ENCODE results near the gene MEGF9. TPM values are rescaled to one million over a fixed set of nuclear protein-coding genes. Genes with fewer than 3 reads are reported as not detected.

The MEGF9 gene
- total RNA-seq = 10 to 100 TPM in 1 of 4 donors, 1 to 10 TPM in 3; 6.1 to 11.4 (median 8.1) TPM
- 10 to 100 TPM in 1 of 3 donors, 1 to 10 TPM in 2; 2.0 to 12.7 (median 4.5) TPM for polyA plus RNA-seq
- long read RNA-seq, donor 1, partial matches to known transcripts = 0 of 2 reads
- long read RNA-seq, donor 1, other reads (novel, unspliced or antisense) = 2 of 2 reads
- long read RNA-seq, donor 2, partial matches to known transcripts = 0 of 3 reads
- long read RNA-seq, donor 2, other reads (novel, unspliced or antisense) = 3 of 3 reads

DNA sequence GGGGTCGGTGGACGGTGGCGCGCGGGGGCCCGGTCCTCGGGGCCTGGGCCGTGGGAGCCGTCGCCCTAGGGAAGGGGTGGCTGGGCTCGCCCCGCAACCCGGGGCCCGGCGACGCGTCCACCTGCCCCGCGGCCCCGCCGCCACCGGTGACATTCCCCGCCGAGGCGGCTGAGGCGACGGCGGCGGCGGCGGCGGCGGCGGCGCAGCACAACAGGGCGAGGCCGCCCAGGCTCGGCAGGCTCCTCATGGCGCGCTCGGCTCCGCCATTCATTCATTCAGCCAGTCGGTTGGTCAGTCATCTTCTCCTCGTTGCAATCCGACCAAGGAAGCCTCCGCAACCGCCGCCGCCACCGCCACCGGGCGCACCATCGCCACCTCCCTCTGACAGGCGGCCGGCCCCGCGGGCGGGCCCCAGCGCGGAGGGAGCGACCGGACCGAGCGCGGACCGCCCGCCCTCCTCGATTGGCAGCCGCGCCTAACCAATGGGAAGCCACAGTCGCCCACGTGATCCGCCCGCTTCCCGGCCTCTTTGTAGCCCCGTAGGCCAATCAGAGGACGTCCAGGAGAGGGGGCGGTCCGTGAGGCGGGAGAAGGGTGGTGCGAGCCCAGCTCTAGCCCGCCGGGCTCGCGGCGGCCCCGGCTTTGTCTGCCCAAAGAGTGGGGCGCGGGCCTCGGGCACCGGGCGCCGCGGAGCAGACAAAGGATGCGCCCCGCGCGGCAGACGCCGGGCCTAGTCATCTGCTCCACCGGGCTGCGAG, at the start of gene MEGF9:
Gene MEGF9 (minus strand): TSS at position 383 of the 758 bp plus-strand sequence. CDS start 112 bp downstream, at position 271.
- DNase-seq (peak; percentile 98 to 99), ATAC-seq (peak; percentile 96 to 98 (median 98))
- Histone ChIP-seq H3K27ac (peak within 1 kb of the TSS; percentile 75), H3K9me3 (no peaks in the 10 kb centered on the region), H3K4me3 (peak within 1 kb of the TSS; percentile 83), H3K36me3 (ENCODE audit: insufficient read depth in 1 of 2, low read depth in 1 of 2) (no peaks in the 10 kb centered on the region), H3K4me1 (peaks cover 23% of the 10 kb centered on the region), H3K27me3 (ENCODE audit: insufficient read depth in 3 of 3, low read length in 2 of 3) (no peaks in the 10 kb centered on the region)
- intact Hi-C loops (cut with DNase I) = loop anchor here in 1 of 2 donors (10.0 kb wide), 1 partner anchor 89 kb away; no protein-coding TSS in a partner anchor
- TF ChIP-seq, protein P1, sequence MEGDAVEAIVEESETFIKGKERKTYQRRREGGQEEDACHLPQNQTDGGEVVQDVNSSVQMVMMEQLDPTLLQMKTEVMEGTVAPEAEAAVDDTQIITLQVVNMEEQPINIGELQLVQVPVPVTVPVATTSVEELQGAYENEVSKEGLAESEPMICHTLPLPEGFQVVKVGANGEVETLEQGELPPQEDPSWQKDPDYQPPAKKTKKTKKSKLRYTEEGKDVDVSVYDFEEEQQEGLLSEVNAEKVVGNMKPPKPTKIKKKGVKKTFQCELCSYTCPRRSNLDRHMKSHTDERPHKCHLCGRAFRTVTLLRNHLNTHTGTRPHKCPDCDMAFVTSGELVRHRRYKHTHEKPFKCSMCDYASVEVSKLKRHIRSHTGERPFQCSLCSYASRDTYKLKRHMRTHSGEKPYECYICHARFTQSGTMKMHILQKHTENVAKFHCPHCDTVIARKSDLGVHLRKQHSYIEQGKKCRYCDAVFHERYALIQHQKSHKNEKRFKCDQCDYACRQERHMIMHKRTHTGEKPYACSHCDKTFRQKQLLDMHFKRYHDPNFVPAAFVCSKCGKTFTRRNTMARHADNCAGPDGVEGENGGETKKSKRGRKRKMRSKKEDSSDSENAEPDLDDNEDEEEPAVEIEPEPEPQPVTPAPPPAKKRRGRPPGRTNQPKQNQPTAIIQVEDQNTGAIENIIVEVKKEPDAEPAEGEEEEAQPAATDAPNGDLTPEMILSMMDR (IDR thresholded peaks at IDR 0.05) = no peak
- WGBS, 3 donors = 0% methylated on average over 36 to 102 of the region's 102 CpGs

DNA sequence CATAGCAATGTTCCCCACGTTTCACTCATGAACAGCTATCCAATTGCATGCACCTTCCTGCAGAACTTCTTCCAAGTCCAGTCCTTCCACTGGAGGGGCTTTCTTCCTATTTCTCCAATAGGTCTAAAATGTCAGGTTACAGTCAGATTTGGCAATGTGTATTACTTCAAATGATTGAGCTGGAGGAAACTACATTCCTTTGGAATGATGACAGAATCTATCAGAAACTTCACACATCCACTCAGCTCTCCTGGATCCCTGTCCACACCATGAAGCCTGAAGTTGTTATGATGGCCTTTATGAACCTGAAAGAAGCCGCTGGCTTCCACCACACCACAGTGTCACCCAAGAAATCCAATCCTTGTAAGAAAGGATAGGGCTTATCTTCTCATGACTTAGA, 46.7 kb upstream of the MEGF9 start:
- no peaks in the 10 kb centered on the region for H3K27me3 ChIP-seq (ENCODE audit: insufficient read depth in 3 of 3, low read length in 2 of 3)
- WGBS, 3 donors = 63 to 84% (median 70%) methylated on average over 2 of the region's 2 CpGs
- intact Hi-C loops (cut with DNase I) = no loop called here
- H3K27ac ChIP-seq = no peak overlapping the region
- H3K4me1 ChIP-seq = no peaks in the 10 kb centered on the region
- H3K36me3 ChIP-seq (ENCODE audit: insufficient read depth in 1 of 2, low read depth in 1 of 2) = peaks cover 11 to 89% of the 10 kb centered on the region in 2 donors
- DNase-seq = no peak
- no peak overlapping the region for H3K4me3 ChIP-seq
- H3K9me3 ChIP-seq = no peaks in the 10 kb centered on the region
- ATAC-seq = no peak
- TF ChIP-seq, protein P1 (IDR thresholded peaks at IDR 0.05) = no peak

DNA sequence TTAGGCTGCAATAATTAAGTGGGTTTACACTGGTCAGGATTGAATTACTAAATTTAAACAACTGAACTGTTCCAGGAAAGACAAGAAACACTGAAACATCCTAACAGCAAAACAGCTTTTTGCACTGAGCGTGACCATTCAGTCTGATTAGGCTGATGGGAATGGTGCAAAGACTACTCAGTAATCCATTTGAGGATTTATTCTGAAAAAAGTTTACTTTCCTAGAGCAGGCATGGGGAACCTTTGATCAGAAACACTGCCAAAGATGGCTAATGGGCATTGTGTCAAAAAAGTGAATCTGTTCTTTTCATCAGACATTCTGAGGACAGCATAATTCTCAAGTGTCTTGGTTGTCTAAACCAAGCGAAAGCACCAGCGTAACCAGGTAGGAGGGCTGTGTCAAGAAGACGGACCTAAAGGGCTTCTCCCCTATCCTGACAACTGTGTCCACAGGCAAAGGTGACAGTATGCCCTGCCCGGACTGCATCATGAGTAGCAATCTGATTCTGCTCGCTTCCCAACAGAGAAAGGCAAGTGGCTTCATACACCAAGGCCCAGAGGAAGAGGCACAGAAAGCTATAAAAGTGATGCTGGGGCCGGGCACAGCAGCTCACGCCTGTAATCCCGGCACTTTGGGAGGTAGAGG, 45.6 kb upstream of the MEGF9 start:
- TF ChIP-seq, protein P1 (IDR thresholded peaks at IDR 0.05) = no peak
- no peak overlapping the region for H3K27ac ChIP-seq
- peaks cover 3% of the 10 kb centered on the region for H3K4me1 ChIP-seq
- H3K27me3 ChIP-seq (ENCODE audit: insufficient read depth in 3 of 3, low read length in 2 of 3) = no peaks in the 10 kb centered on the region
- intact Hi-C loops (cut with DNase I) = loop anchor here in 1 of 2 donors (5.0 kb wide), 1 partner anchor 297 kb away; no protein-coding TSS in a partner anchor
- ATAC-seq = no peak
- DNase-seq = no peak
- H3K36me3 ChIP-seq (ENCODE audit: insufficient read depth in 1 of 2, low read depth in 1 of 2) = peaks cover 11 to 78% of the 10 kb centered on the region in 2 donors
- H3K4me3 ChIP-seq = no peak overlapping the region
- no peaks in the 10 kb centered on the region for H3K9me3 ChIP-seq
- 94 to 96% (median 95%) methylated on average over 9 of the region's 9 CpGs for WGBS, 3 donors

DNA sequence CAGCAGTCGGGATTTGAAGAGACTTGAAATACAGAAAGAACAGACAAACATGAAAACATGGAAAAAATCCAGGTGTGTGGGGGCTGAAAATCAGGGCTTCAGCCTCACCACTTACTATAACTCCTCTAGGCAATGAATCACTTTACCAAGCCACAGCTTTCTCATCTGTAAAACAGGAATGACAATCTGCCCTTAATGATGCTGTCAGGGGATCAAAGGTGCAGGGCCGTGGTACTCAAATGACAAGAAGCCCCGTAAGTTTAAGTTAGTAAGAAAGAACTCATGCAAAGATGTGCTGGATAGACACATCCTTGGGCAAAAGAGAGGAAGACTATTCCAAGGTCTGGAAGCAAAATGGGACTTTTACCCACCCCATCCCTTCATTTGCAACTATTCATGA, 44.3 kb upstream of the MEGF9 start:
- Histone ChIP-seq H3K4me1 (peaks cover 3% of the 10 kb centered on the region), H3K27me3 (ENCODE audit: insufficient read depth in 3 of 3, low read length in 2 of 3) (no peaks in the 10 kb centered on the region), H3K36me3 (ENCODE audit: insufficient read depth in 1 of 2, low read depth in 1 of 2) (peaks cover 9 to 65% of the 10 kb centered on the region in 2 donors), H3K27ac (no peak overlapping the region), H3K4me3 (no peak overlapping the region), H3K9me3 (no peaks in the 10 kb centered on the region)
- no peak for DNase-seq
- WGBS, 3 donors = 83 to 85% (median 84%) methylated on average over 3 of the region's 3 CpGs
- ATAC-seq = no peak
- intact Hi-C loops (cut with DNase I) = loop anchor here in 1 of 2 donors (5.0 kb wide), 1 partner anchor 299 kb away; no protein-coding TSS in a partner anchor
- TF ChIP-seq, protein P1 (IDR thresholded peaks at IDR 0.05) = no peak

Data from psoas muscle (tissue), 8 donors.